DMS79 (cell line): ENCODE measurements around the gene ZNF492.
"Not testable (repeated sequence)": the region's sequence is repeated elsewhere in the genome, so short reads cannot be mapped to it uniquely, and the experiment has no call there.

Source experiments
- DNase-seq: peaks from one replicate; lab custom pipeline; 2025; lab: John Stamatoyannopoulos, UW

The ZNF492 gene

GRCh38 chr19:22633706-22634449, at the start of gene ZNF492:
Gene ZNF492, plus strand, starts transcription at chr19:22634324. Its CDS starts 19,076 bp downstream, at chr19:22653400.
- DNase-seq, result not testable (repeated sequence)

DNA sequence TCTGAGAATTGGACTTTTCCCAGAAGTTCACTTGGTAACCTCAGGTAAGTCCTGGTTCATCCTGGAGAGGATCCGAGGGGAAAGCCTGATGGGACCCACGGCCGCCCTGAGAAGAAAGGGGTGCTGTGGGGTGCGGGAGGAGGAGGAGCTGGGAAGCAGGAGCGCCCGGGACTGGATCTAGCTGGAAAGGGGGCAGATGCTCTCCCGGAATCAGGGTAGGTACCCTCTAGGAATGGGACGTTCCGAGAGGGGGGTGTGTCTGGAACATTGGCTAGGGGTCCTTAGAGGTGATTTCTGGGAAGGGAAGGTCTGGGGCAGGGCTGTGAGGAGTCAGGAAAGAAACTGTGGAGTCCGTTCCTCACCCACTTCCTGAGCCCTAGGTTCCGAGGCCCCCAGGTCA, 38.7 kb upstream of the ZNF492 start:
- no peak for DNase-seq

DNA sequence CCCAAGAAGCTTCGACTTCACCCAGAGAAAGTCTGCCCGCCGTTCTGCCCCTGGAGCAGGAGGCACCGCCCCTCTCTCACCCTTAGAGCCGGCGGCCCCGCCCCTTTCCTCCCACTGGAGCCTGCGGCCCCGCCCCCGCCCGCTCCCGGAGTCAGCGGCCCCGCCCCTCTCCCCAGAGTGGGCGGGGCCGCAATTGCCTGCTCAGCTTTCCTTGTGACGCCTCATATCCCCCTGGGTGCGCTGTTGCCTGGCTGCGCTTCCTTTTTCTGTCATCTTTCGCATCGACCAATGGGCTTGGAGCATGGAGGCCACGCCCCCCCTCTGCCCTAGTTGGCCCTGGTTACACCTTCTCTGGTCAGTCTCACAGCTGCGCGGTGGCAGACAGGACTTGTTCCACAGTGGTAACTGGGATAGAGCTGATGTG, 38.2 kb upstream of the ZNF492 start:
- no peak for DNase-seq

DNA sequence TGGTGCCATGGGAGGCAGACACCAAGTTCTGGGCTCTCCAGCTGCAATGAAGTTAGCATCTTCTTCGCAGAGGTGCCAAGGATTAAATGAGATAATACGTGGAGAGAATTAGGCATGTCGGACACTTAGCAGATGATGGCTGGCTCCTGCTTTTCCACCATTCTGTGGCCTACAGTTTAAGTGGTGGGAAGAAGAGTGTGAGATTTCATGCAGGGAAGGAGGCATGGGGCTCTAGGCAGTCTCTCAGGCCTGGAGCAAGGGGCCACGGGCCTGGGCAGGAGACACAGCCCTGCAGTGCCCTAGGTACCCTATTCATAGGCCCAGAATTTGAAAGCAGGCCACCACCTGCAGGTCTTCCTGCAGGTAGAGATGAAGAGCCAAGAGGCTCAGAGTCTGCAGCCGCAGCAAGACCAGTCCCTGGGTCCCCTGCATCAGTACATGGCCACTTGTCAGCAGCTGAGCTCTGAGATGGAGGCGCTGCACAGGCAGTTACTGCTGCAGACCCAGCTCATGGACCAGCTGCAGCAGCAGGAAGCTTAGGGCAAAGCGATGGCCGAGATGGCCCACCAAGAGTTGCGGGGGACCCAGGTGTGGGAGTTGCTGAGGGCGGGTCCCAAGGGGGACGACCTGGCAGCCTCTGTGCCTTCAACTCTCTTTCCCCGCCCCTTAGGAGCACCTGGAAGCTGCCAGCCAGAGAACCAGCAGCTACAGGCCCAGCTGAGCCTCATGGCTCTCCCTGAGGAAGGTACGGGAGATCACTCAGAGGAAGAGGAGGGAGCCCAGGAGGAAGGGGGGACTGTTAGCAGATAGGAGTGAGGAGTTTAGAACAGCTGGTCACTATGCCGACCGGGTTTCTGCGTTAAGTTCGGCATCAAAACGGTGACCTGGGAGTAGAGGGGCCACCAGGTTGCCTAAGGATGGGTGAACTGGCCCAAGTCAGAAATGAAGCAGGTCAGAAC, 33.2 kb upstream of the ZNF492 start:
- DNase-seq, result no peak

GRCh38 chr19:22601906-22602630, 32.1 kb upstream of the ZNF492 start:
- DNase-seq, result no peak

GRCh38 chr19:22602631-22603272, 31.4 kb upstream of the ZNF492 start:
- DNase-seq, result no peak

DNA sequence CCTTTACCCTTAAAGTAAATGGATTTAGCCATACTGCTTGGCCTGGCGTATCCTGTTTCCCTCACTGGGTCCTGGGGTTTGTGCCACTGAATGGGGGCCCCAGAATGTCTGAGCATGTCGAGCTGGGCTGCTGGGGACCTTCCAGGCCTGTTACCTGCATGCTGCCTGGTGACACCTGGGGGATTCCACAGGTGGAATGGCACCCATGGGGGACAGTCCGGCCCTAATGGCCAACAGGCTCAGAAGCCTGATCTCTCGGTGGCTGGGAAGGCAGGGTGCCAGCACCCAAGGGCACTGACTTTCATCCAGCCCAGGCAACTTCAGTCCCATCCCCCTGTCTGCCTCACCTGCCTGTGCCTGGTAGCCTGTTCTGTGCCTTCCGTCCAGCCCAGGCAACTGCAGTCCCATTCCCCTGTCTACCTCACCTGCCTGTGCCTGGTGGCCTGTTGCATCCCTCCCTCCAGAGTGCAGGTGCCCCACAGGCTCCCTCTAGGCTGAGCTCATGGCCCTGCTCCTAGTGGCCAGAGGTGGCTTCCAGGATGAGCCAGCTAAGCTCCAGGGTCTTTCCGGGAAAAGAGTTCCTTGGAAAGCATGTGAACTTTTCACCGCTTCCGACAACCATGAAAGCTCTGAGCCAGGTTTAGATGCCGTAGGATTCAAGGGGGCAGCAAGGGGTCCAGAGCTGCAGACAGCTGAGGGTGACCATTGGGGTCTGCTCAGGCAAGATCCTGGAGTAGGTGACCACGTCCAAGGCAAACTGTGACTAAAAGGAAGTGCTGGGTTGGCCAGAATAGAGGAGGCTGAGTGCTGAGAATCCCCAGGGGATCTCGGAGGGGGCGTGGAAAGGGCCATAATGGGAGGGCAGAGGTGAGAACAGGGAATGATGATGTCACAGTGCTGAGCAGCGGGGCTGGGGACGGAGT, 30.3 kb upstream of the ZNF492 start:
- DNase-seq, result no peak

- no peak for DNase-seq
Observed at GRCh38 chr19:22604571-22605274, 29.4 kb upstream of the ZNF492 start.

DNA sequence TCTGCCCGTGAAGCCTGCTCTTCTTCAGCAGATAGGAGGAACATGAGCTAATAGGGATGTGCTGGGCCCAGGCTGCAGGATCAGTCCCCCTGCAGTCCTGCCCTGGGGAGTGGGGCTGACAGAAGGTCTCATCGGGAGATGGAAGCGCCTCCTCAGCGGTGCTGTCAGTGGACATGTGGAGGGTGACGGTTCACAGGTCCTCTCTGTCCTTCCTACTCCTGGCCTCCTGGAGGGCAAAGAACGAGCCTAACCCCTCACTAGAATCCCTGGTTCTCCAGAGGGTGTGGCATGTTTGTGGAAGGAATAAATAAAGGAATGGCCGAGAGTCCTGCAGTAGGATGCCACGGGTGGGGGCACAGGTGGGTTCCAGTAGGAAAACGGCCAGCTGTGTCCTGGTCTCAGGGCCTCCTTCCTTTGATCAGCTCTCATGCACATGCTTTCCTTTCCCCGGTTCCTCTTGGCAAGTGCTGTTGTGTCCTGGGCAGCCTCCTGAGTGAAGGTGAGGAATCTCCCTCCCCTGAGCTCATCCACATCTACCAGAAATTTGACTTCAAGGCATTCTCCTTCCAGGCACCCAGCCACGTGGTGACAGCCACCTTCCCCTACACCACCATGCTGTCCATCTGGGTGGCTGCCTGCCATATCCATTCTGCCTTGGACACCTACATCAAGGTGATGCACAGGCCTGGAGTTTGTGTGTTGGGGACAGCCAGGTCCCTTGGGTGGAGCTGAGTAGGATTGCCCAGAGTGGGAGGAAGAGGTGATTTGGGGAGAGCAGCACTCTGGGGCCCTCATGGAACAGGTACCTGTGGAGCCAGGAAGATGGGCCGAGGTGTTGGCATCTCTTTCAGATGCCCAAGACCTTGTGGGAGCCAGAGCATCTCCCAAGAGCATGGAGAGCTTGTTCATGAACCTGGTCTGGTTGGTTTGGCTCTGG, 28.6 kb upstream of the ZNF492 start:
- no peak for DNase-seq

DNA sequence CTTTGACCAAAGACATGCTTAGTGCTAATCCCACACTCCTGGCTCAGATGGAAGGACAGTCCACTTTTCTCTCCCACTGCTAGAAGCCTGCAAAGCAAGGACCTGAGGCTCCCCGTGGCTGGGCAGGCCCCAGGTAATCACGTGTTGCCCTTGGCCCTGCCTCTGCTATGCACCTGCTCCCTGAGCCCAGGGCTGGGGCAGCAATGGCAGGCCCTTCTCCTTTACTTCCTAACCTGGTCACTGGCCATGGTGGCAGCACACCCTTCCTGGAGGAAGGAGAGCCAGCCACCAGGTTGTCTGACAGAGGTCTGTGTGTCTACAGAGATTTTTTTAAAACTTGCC, 27.9 kb upstream of the ZNF492 start:
- no peak for DNase-seq

DNA sequence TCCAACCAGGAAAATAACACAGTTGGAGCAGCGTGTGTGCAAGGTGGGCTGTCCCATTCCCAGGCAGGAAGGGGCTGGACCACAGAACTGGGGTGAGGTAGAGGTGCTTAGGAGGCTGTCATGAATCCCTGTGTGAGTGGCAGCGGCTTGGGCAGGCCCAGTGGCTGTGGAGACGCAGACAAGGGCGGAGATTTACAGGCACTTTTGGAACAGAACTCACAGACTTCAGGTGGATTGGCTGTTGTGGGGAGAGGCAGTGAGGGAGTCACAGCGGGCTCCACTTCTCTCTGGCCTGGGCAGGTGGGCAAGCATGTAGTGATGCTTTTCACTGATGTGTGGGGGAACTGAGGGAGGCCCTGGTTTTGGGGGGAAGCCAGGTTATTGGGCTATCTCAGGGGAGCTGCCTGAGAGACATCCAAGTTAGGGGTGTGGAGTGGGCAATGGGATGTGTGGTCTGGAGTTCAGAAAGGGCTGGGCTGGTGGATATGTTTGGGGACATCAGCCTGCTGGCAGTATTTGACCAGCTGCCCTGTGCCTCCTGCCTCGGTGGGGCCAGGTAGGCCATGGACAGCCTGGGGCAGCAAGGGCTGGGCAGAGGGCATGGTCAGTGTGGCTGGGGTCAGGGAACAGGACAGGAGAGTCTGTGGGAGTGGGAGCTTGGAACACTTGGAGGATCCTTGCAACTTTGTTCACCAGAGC, 27.0 kb upstream of the ZNF492 start:
- DNase-seq, result no peak

DNA sequence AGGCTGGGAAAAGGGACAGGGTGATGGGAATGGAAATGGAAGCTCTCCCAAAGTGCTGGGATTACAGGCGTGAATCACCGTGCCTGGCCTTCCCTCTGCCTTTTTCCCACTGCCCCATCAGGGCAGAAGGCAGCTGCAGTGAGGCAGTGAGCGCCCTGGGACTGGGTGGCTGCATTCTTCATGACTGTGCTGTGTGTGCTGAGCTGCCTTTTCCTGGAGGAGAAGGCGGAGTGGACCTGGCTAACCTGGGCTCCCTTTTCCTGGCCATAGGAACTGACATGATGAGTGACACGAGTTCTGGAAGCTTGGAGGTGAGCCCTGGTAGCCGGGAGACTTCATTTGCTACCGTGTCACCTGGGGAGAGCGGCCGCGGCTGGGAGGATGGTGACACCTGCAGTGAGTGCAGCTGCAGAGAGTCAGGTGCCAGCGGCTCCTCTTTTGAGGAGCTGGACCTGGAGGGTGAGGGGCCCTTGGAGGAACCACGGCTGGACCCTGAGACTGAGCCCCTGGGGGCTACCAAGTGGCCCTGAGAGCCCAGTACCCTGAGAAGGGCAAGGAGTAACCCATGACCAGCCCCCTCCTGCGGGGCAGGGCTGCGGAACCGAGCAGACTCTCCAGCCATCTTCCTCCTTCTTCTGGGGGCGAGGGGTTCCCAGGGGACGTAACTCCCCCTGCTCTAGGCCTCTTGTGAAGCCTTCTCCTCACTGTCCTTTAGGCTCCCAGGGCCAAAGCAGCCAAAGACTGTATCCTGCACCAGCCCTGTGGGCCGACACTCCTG, 26.3 kb upstream of the ZNF492 start:
- no peak for DNase-seq

- DNase-seq, result no peak
Observed at GRCh38 chr19:22608441-22608840, 25.7 kb upstream of the ZNF492 start.

DNA sequence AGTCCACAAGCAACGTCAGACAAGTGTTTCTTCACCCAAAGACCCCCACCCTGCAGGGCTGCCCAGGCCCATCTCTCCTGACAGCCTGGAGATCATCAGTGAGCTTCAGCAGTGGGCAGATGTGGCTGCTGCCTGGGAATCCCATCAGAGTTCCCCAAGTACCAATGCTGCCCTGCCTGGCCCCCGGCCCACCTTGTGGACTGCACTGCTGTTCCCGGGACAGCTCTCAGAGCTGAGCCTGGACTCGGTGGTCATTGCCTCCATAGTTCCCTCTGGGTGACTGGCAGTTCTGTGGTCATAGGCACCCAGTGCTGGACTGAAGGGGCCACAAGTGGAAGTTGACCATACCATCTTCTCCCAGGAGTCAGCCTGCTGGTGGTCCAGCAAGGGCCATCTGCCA, 24.5 kb upstream of the ZNF492 start:
- no peak for DNase-seq

GRCh38 chr19:22610121-22610520, 24.0 kb upstream of the ZNF492 start:
- no peak for DNase-seq

- DNase-seq, result no peak
Observed at GRCh38 chr19:22612316-22612715, 21.8 kb upstream of the ZNF492 start.

DNA sequence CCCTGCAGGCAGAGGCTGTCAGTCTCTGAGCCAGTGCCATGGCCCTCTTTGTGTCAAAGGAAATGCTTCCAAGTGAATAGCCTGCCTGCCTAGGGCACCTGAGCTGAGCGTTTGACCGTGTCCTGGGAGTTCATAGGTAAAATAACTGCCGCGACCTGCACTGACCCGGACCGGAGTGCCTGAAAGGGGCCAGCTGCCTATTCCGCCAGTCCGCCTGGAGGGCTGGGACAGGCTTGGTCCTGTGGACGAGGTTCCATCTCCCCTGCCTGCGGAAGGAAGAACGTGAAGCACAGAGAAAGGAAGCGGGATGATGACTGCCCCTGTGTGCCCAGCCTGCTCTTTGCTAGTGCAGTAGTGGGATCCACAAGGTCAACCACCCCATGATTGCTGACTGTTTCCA, 17.5 kb upstream of the ZNF492 start:
- DNase-seq, result no peak

- not testable (repeated sequence) for DNase-seq
Observed at GRCh38 chr19:22617181-22617580, 16.9 kb upstream of the ZNF492 start.
